ENCODE results near the gene MTMR1. TPM values are rescaled to one million over a fixed set of nuclear protein-coding genes. Genes with fewer than 3 reads are reported as not detected.

MTMR1 gene
- total RNA-seq, 1 donor from 2014 or later = 13.3 TPM

DNA sequence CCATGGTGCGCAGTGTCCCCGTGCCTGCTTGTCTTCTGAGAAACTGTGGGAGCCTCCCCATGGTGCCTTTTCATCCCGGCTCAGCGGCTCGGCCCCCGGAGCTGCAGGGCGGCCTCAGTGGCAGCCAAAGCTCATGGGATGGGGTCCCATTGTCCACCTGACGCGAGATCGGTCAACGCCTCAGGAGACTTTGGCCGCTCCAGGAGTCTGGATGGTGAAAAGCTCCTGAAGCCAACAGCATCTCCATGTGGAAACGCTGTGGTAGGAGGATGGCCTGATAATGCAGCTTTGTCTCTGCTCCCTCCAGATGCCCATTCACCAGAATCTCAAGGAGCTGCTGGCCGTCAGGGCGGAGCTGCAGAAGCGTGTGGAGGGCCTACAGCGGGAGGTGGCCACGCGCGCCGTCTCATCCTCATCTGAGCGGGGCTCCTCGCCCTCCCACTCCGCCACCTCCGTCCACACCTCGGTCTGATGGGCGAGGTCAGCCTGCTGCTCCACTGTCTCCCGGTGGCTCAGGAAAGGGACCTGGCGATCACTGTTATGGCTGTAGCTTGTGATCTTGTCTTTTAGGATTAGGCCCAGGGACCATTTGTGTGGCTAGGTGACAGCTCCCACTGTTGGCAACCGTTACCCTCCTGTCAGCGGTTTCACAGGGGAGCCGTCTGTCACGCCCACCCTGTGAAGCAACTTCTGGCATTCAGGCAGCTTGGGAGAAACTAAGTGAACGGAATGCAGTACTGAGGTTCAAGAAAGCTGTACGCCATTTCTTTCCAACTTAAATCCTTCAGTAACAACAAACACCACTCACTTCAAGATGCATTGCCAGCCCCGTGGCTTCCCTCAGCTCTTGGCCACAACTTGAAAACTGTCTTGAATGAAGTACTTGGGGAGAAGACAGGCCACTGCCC is 69.3 kb downstream of the MTMR1 start:
- H3K4me1 Mint-ChIP-seq (ENCODE audit: unreplicated experiment) = no peaks in the 10 kb centered on the region
- H3K9me3 Mint-ChIP-seq (ENCODE audit: unreplicated experiment) = no peaks in the 10 kb centered on the region
- peaks cover 5% of the 10 kb centered on the region for H3K36me3 Mint-ChIP-seq (ENCODE audit: low read depth, unreplicated experiment)
- no peak overlapping the region for H3K4me3 Mint-ChIP-seq (ENCODE audit: unreplicated experiment)
- no peak for DNase-seq (ENCODE audit: low spot score)
- H3K27ac Mint-ChIP-seq (ENCODE audit: unreplicated experiment) = no peak overlapping the region
- peaks cover 2% of the 10 kb centered on the region for H3K27me3 Mint-ChIP-seq (ENCODE audit: unreplicated experiment)
- TF ChIP-seq, protein P1, sequence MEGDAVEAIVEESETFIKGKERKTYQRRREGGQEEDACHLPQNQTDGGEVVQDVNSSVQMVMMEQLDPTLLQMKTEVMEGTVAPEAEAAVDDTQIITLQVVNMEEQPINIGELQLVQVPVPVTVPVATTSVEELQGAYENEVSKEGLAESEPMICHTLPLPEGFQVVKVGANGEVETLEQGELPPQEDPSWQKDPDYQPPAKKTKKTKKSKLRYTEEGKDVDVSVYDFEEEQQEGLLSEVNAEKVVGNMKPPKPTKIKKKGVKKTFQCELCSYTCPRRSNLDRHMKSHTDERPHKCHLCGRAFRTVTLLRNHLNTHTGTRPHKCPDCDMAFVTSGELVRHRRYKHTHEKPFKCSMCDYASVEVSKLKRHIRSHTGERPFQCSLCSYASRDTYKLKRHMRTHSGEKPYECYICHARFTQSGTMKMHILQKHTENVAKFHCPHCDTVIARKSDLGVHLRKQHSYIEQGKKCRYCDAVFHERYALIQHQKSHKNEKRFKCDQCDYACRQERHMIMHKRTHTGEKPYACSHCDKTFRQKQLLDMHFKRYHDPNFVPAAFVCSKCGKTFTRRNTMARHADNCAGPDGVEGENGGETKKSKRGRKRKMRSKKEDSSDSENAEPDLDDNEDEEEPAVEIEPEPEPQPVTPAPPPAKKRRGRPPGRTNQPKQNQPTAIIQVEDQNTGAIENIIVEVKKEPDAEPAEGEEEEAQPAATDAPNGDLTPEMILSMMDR (IDR thresholded peaks at IDR 0.05; ENCODE audit: unreplicated experiment) = no peak

- no peak overlapping the region for H3K4me3 Mint-ChIP-seq (ENCODE audit: unreplicated experiment)
- H3K27ac Mint-ChIP-seq (ENCODE audit: unreplicated experiment) = no peak overlapping the region
- H3K27me3 Mint-ChIP-seq (ENCODE audit: unreplicated experiment) = no peaks in the 10 kb centered on the region
- TF ChIP-seq, protein P1 (IDR thresholded peaks at IDR 0.05; ENCODE audit: unreplicated experiment) = no peak
- no peak for DNase-seq (ENCODE audit: low spot score)
- peaks cover 5% of the 10 kb centered on the region for H3K36me3 Mint-ChIP-seq (ENCODE audit: low read depth, unreplicated experiment)
- H3K9me3 Mint-ChIP-seq (ENCODE audit: unreplicated experiment) = no peaks in the 10 kb centered on the region
- H3K4me1 Mint-ChIP-seq (ENCODE audit: unreplicated experiment) = no peaks in the 10 kb centered on the region
Observed at GRCh38 chrX:150763303-150763797, 70.2 kb downstream of the MTMR1 start.

GRCh38 chrX:150763810-150764209 is 70.6 kb downstream of the MTMR1 start:
- Mint-ChIP-seq H3K27me3 (ENCODE audit: unreplicated experiment) (no peaks in the 10 kb centered on the region), H3K4me3 (ENCODE audit: unreplicated experiment) (no peak overlapping the region), H3K9me3 (ENCODE audit: unreplicated experiment) (no peaks in the 10 kb centered on the region), H3K27ac (ENCODE audit: unreplicated experiment) (no peak overlapping the region), H3K4me1 (ENCODE audit: unreplicated experiment) (no peaks in the 10 kb centered on the region), H3K36me3 (ENCODE audit: low read depth, unreplicated experiment) (peaks cover 4% of the 10 kb centered on the region)
- TF ChIP-seq, protein P1 (IDR thresholded peaks at IDR 0.05; ENCODE audit: unreplicated experiment) = no peak
- no peak for DNase-seq (ENCODE audit: low spot score)

GRCh38 chrX:150765237-150765636 is 72.0 kb downstream of the MTMR1 start:
- Mint-ChIP-seq H3K9me3 (ENCODE audit: unreplicated experiment) (no peaks in the 10 kb centered on the region), H3K4me3 (ENCODE audit: unreplicated experiment) (no peak overlapping the region), H3K4me1 (ENCODE audit: unreplicated experiment) (no peaks in the 10 kb centered on the region), H3K36me3 (ENCODE audit: low read depth, unreplicated experiment) (no peaks in the 10 kb centered on the region), H3K27ac (ENCODE audit: unreplicated experiment) (no peak overlapping the region), H3K27me3 (ENCODE audit: unreplicated experiment) (peaks cover 1% of the 10 kb centered on the region)
- TF ChIP-seq, protein P1 (IDR thresholded peaks at IDR 0.05; ENCODE audit: unreplicated experiment) = no peak
- DNase-seq (ENCODE audit: low spot score) = no peak

DNA sequence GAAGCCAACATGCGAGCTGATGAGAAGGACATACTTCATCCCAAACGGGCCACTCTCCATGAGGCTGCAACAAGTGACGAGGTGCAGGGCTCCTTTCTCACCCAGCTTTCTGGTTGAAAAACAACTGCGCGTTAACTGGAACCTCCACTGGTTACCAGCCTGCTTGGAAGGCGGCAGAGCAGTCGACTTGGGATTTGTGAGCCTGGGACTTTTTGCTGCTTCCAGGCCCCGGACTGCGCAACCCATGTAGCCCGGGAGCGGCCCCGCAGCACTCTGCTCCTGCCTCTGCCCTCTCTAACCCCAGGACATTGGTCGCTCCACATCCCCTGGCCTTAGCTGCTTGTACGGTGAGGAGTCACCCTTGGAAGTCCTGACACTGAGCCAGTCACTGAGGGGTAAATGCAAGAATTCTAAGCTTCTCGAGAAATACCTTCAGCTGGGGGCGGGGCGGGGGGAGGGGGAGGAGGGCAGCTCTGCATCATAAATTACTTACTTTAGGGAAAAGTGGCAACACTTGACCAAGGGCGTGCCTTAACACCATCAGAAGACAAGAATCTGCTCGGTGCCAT is 72.7 kb downstream of the MTMR1 start:
- H3K4me3 Mint-ChIP-seq (ENCODE audit: unreplicated experiment) = no peak overlapping the region
- H3K4me1 Mint-ChIP-seq (ENCODE audit: unreplicated experiment) = no peaks in the 10 kb centered on the region
- no peaks in the 10 kb centered on the region for H3K9me3 Mint-ChIP-seq (ENCODE audit: unreplicated experiment)
- H3K27me3 Mint-ChIP-seq (ENCODE audit: unreplicated experiment) = peaks cover 1% of the 10 kb centered on the region
- H3K27ac Mint-ChIP-seq (ENCODE audit: unreplicated experiment) = no peak overlapping the region
- TF ChIP-seq, protein P1 (IDR thresholded peaks at IDR 0.05; ENCODE audit: unreplicated experiment) = no peak
- H3K36me3 Mint-ChIP-seq (ENCODE audit: low read depth, unreplicated experiment) = no peaks in the 10 kb centered on the region
- DNase-seq (ENCODE audit: low spot score) = no peak

All from endothelial cell (in vitro differentiated cells).